CD14-positive monocyte (primary cell): ENCODE measurements around the gene PTPRC. TPM values are rescaled to one million over a fixed set of nuclear protein-coding genes. Genes with fewer than 3 reads are reported as not detected.

Experiments
- DNase-seq, 3 donors: peaks; one replicate each; pipeline ENCODE4 v3.0.0-alpha.2; 2011 to 2022
- H2AFZ ChIP-seq: 2 replicates; pipeline ENCODE4 v1.6.0; 2012; ENCODE audit warnings: mild to moderate bottlenecking, low read depth, low read length, inconsistent platforms; ENCODE audit not compliant: insufficient read depth, poor library complexity, severe bottlenecking
- H3K27ac ChIP-seq, 2 donors: 1 replicate in 1 of 2; 2 replicates in 1 of 2; pipeline ENCODE4 v1.5.1; 2012 to 2013; ENCODE audit warnings: low read length in 2 of 2, control low read depth in 1 of 2, inconsistent platforms in 1 of 2, low read depth in 1 of 2, mild to moderate bottlenecking in 1 of 2
- H3K27me3 ChIP-seq, 2 donors: one replicate each; pipeline versions ENCODE4 v1.6.0 to v1.6.1; 2011 to 2013; ENCODE audit warnings: low read length in 2 of 2; ENCODE audit not compliant: control insufficient read depth in 2 of 2, insufficient read depth in 2 of 2
- H3K36me3 ChIP-seq, 2 donors: replicated peaks in 1 of 2; 1 replicate in 1 of 2; 2 replicates in 1 of 2; pipeline versions ENCODE4 v1.5.1 to v1.6.1; 2012 to 2013; ENCODE audit warnings: low read length in 2 of 2, control low read depth in 1 of 2, inconsistent platforms in 1 of 2, mild to moderate bottlenecking in 1 of 2; ENCODE audit not compliant: insufficient read depth in 2 of 2, control insufficient read depth in 1 of 2
- H3K4me1 ChIP-seq, 2 donors: 1 replicate in 1 of 2; 2 replicates in 1 of 2; pipeline versions ENCODE4 v1.5.1 to v1.6.1; 2012 to 2013; ENCODE audit warnings: low read length in 2 of 2, control low read depth in 1 of 2, inconsistent platforms in 1 of 2, mild to moderate bottlenecking in 1 of 2, moderate library complexity in 1 of 2; ENCODE audit not compliant: insufficient read depth in 2 of 2, control insufficient read depth in 1 of 2
- H3K4me2 ChIP-seq: replicated peaks from 2 replicates; pipeline ENCODE3; 2012; ENCODE audit warnings: low read length, moderate library complexity, mild to moderate bottlenecking; ENCODE audit not compliant: poor library complexity, severe bottlenecking; ENCODE audit errors: extremely low read depth
- H3K4me3 ChIP-seq, 3 experiments: fragments of 200-600 bp in 1 of 3; sonication (generic) in 1 of 3; replicated peaks in 1 of 3; 1 replicate in 2 of 3; 2 replicates in 1 of 3; pipeline ENCODE4 v1.5.1; 2011 to 2013; ENCODE audit warnings: low read length in 3 of 3, mild to moderate bottlenecking in 3 of 3, control low read depth in 2 of 3, low read depth in 2 of 3, inconsistent platforms in 1 of 3, moderate library complexity in 1 of 3
- H3K79me2 ChIP-seq: 2 replicates; pipeline ENCODE4 v1.6.0; 2012; ENCODE audit warnings: mild to moderate bottlenecking, control low read depth, inconsistent platforms, low read length, moderate library complexity; ENCODE audit not compliant: insufficient read depth
- H3K9ac ChIP-seq: 2 replicates; pipeline ENCODE4 v1.6.0; 2017; ENCODE audit warnings: low read length, mild to moderate bottlenecking; ENCODE audit not compliant: insufficient read depth, poor library complexity, severe bottlenecking
- H3K9me3 ChIP-seq, 2 donors: replicated peaks in 1 of 2; 1 replicate in 1 of 2; 2 replicates in 1 of 2; pipeline versions ENCODE4 v1.5.1 to v1.6.1; 2012 to 2013; ENCODE audit warnings: low read length in 2 of 2, control low read depth in 1 of 2; ENCODE audit not compliant: control insufficient read depth in 1 of 2, insufficient read depth in 1 of 2
- H4K20me1 ChIP-seq: 2 replicates; pipeline ENCODE4 v1.6.0; 2012; ENCODE audit warnings: mild to moderate bottlenecking, low read length, control low read depth, moderate library complexity; ENCODE audit not compliant: insufficient read depth
- H3K27ac Mint-ChIP-seq, 7 donors: one replicate each; pipeline ENCODE4 v1.8.0; 2020; ENCODE audit warnings: mild to moderate bottlenecking in 7 of 7, mixed read lengths in 7 of 7, moderate library complexity in 6 of 7, inconsistent platforms in 2 of 7
- H3K27me3 Mint-ChIP-seq, 3 donors: one replicate each; pipeline ENCODE4 v1.8.0; 2021 to 2022; ENCODE audit warnings: low read depth in 3 of 3, mild to moderate bottlenecking in 3 of 3, mixed read lengths in 3 of 3, moderate library complexity in 3 of 3, inconsistent platforms in 1 of 3
- H3K36me3 Mint-ChIP-seq, 2 donors: one replicate each; pipeline ENCODE4 v1.8.0; 2020; ENCODE audit warnings: mixed read lengths in 2 of 2, inconsistent platforms in 1 of 2, mild to moderate bottlenecking in 1 of 2
- H3K4me1 Mint-ChIP-seq: one replicate; pipeline ENCODE4 v1.8.0; 2020; ENCODE audit warnings: mild to moderate bottlenecking, mixed read lengths
- H3K4me3 Mint-ChIP-seq, 2 donors: one replicate each; pipeline ENCODE4 v1.8.0; 2020; ENCODE audit warnings: mild to moderate bottlenecking in 2 of 2, mixed read lengths in 2 of 2, moderate library complexity in 1 of 2
- H3K9me3 Mint-ChIP-seq, 7 donors: one replicate each; pipeline ENCODE4 v1.8.0; 2020 to 2022; ENCODE audit warnings: mixed read lengths in 7 of 7, mild to moderate bottlenecking in 6 of 7, moderate library complexity in 6 of 7, inconsistent platforms in 2 of 7
- CTCF ChIP-seq: fragments of 200-600 bp; IDR thresholded peaks from one replicate; pipeline ENCODE4 v1.8.0; 2022; ENCODE audit warnings: antibody characterized with exemption, mild to moderate bottlenecking
- WGBS: methylation state at CpG from one replicate; pipeline ENCODE4 v1.1.5; 2013; ENCODE audit warnings: missing lambda C conversion rate; ENCODE audit not compliant: insufficient coverage; 5-methylcytosine and 5-hydroxymethylcytosine counted together
- intact Hi-C, 2 donors: fragments of 100-400 bp; cut with micrococcal nuclease; formaldehyde crosslinking; loops; one replicate each; pipeline versions ENCODE4 v1.15.0 to v1.15.1; 2023
- polyA plus RNA-seq, 3 donors: library from polyadenylated mRNA; depleted of rRNA in 1 of 3; unstranded in 2 of 3; stranded (reverse) in 1 of 3; fragments of 300-500 nt in 2 of 3; fragments of >200 nt in 1 of 3; fragmentation: Illumina TruSeq in 2 of 3; gene quantifications; 1 replicate in 2 of 3; 2 replicates in 1 of 3; pipeline ENCODE4 v1.2.3, GENCODE V29; 2012 to 2021

PTPRC gene
- polyA plus RNA-seq, 3 donors: 410 to 992 (median 667) TPM

GRCh38 chr1:198756470-198756869, 117.6 kb downstream of the PTPRC start:
- no peaks in the 10 kb centered on the region for H3K9me3 ChIP-seq
- H3K4me3 ChIP-seq: no peak overlapping the region
- H3K27ac ChIP-seq: peak overlapping the region in 1 of 2 donors; percentile 30
- no peak overlapping the region for H2AFZ ChIP-seq
- Mint-ChIP-seq H3K27me3 (no peaks in the 10 kb centered on the region), H3K36me3 (peaks cover 43 to 54% of the 10 kb centered on the region in 2 donors), H3K4me1 (peaks cover 19% of the 10 kb centered on the region), H3K9me3 (peaks cover 0 to 1% (median 0%) of the 10 kb centered on the region in 7 donors), H3K27ac (peak overlapping the region in 1 of 7 donors; percentile 63), H3K4me3 (no peak overlapping the region)
- H3K4me2 ChIP-seq: no peak overlapping the region
- H3K27me3 ChIP-seq: no peaks in the 10 kb centered on the region
- peak; percentile 45 for TF ChIP-seq CTCF
- no peak for DNase-seq
- H4K20me1 ChIP-seq: peaks cover 88% of the 10 kb centered on the region
- intact Hi-C loops: loop anchor here in 1 of 2 donors (10.0 kb wide), 2 partner anchors 52 to 358 kb away; no protein-coding TSS in a partner anchor
- no peaks in the 10 kb centered on the region for H3K79me2 ChIP-seq
- no peak overlapping the region for H3K9ac ChIP-seq
- H3K4me1 ChIP-seq: peaks cover 10 to 18% of the 10 kb centered on the region in 2 donors
- peaks cover 64 to 67% of the 10 kb centered on the region in 2 donors for H3K36me3 ChIP-seq

GRCh38 chr1:198761859-198762616, 123.2 kb downstream of the PTPRC start:
- Histone ChIP-seq H3K27ac (no peak overlapping the region), H2AFZ (no peak overlapping the region), H3K4me2 (no peak overlapping the region), H3K4me3 (no peak overlapping the region), H3K9me3 (no peaks in the 10 kb centered on the region), H3K4me1 (peaks cover 0 to 3% of the 10 kb centered on the region in 2 donors), H3K79me2 (no peaks in the 10 kb centered on the region), H4K20me1 (peaks cover 32% of the 10 kb centered on the region), H3K27me3 (no peaks in the 10 kb centered on the region), H3K9ac (no peak overlapping the region), H3K36me3 (peaks cover 8 to 14% of the 10 kb centered on the region in 2 donors)
- intact Hi-C loops: no loop called here
- no peak overlapping the region for H3K4me3 Mint-ChIP-seq
- TF ChIP-seq CTCF: no peak
- H3K36me3 Mint-ChIP-seq: peaks cover 2 to 8% of the 10 kb centered on the region in 2 donors
- peaks cover 10% of the 10 kb centered on the region for H3K4me1 Mint-ChIP-seq
- H3K9me3 Mint-ChIP-seq: no peaks in the 10 kb centered on the region
- DNase-seq: no peak
- WGBS: no CpG with 5 or more reads among the region's 4 CpGs
- H3K27ac Mint-ChIP-seq: no peak overlapping the region
- H3K27me3 Mint-ChIP-seq: peaks cover 0 to 1% (median 0%) of the 10 kb centered on the region in 3 donors
